Fibroblast of lung (primary cell): ENCODE measurements around the gene GABRG3.

Source experiments
- EZH2 ChIP-seq: IDR thresholded peaks from 2 replicates; pipeline ENCODE4 v1.5.1; 2012; ENCODE audit warnings: low read length, control low read depth, mild to moderate bottlenecking; ENCODE audit errors: missing control alignments
- TF ChIP-seq, protein P1 (sequence below), 2 donors: IDR thresholded peaks in 1 of 2; conservative IDR thresholded peaks in 1 of 2; 1 replicate in 1 of 2; 2 replicates in 1 of 2; pipeline ENCODE4 v1.5.1; 2011 to 2012; ENCODE audit warnings: low read length in 2 of 2, control low read depth in 1 of 2, inconsistent platforms in 1 of 2, low read depth in 1 of 2, mild to moderate bottlenecking in 1 of 2

DNA sequence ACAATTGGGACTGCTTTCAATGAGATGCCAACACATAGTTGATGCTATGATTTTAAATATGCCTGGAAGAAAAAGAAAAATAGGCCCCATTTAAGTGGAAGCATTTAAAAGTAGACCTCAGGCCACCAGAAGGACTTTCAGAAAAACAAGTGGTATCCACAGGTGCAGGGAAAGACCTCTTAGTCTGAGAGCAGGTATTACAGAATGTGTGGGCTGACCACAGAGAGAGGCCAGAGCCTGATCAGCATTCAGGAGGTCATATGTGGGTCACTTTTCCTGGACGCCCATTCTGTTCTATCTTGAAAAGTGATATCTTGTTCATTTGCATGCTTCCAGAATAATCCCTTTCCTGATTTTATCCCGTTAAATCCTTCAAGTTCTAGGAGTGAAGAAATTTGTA, 95.5 kb downstream of the GABRG3 start:
- TF ChIP-seq, protein P1, sequence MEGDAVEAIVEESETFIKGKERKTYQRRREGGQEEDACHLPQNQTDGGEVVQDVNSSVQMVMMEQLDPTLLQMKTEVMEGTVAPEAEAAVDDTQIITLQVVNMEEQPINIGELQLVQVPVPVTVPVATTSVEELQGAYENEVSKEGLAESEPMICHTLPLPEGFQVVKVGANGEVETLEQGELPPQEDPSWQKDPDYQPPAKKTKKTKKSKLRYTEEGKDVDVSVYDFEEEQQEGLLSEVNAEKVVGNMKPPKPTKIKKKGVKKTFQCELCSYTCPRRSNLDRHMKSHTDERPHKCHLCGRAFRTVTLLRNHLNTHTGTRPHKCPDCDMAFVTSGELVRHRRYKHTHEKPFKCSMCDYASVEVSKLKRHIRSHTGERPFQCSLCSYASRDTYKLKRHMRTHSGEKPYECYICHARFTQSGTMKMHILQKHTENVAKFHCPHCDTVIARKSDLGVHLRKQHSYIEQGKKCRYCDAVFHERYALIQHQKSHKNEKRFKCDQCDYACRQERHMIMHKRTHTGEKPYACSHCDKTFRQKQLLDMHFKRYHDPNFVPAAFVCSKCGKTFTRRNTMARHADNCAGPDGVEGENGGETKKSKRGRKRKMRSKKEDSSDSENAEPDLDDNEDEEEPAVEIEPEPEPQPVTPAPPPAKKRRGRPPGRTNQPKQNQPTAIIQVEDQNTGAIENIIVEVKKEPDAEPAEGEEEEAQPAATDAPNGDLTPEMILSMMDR (conservative IDR thresholded peaks at IDR 0.05 in 1 of 2, IDR thresholded peaks at IDR 0.05 in 1 of 2; ENCODE audit: low read depth in 1 of 2, low read length in 2 of 2), result no peak
- TF ChIP-seq EZH2, result no peak
